ENCODE measurements around the gene OSBPL3.

OSBPL3 gene

GRCh38 chr7:24786306-24786705 is 193.7 kb downstream of the OSBPL3 start:
- DNase-seq: no peak

- no peak for DNase-seq
These were observed 195.7 kb downstream of the OSBPL3 start for GRCh38 chr7:24784277-24784676.

GRCh38 chr7:24783698-24784097 is 196.3 kb downstream of the OSBPL3 start:
- DNase-seq: no peak

GRCh38 chr7:24781106-24781505 is 198.9 kb downstream of the OSBPL3 start:
- DNase-seq: no peak

GRCh38 chr7:24779283-24779655 is 200.7 kb downstream of the OSBPL3 start:
- no peak for DNase-seq

- no peak for DNase-seq
These were observed 201.3 kb downstream of the OSBPL3 start for GRCh38 chr7:24778543-24779282.

GRCh38 chr7:24777806-24778205 is 202.2 kb downstream of the OSBPL3 start:
- no peak for DNase-seq

- DNase-seq: no peak
These were observed 206.3 kb downstream of the OSBPL3 start for GRCh38 chr7:24773646-24774045.

GRCh38 chr7:24769851-24770250 is 210.1 kb downstream of the OSBPL3 start:
- DNase-seq: no peak

GRCh38 chr7:24769014-24769830 is 210.8 kb downstream of the OSBPL3 start:
- no peak for DNase-seq

GRCh38 chr7:24767878-24768569 is 212.0 kb downstream of the OSBPL3 start:
- no peak for DNase-seq

- no peak for DNase-seq
These were observed 214.8 kb downstream of the OSBPL3 start for GRCh38 chr7:24764972-24765744.

GRCh38 chr7:24764011-24764410 is 216.0 kb downstream of the OSBPL3 start:
- DNase-seq: no peak

GRCh38 chr7:24763303-24763901 is 216.6 kb downstream of the OSBPL3 start:
- DNase-seq: no peak

- no peak for DNase-seq
These were observed 217.2 kb downstream of the OSBPL3 start for GRCh38 chr7:24762771-24763170.

- DNase-seq: no peak
These were observed 219.0 kb downstream of the OSBPL3 start for GRCh38 chr7:24760968-24761367.

- peak; percentile 34 for DNase-seq
These were observed 222.4 kb downstream of the OSBPL3 start, which contains the start of gene GSDME for GRCh38 chr7:24757353-24758275. GSDME (minus strand) TSS chr7:24757464; CDS start chr7:24749774, 7,690 bp downstream.

- DNase-seq: peak; percentile 20
These were observed 223.2 kb downstream of the OSBPL3 start for GRCh38 chr7:24756545-24757352.

GRCh38 chr7:24755541-24756407 is 224.2 kb downstream of the OSBPL3 start:
- no peak for DNase-seq

Data from activated CD8-positive, alpha-beta memory T cell treated with anti-CD3 and anti-CD28 coated beads, Interleukin-2, amount 50 U/mL, for 4 hours (primary cell).